ENCODE data around the gene LSS. TPM values are rescaled to one million over a fixed set of nuclear protein-coding genes. Genes with fewer than 3 reads are reported as not detected.

LSS gene
- total RNA-seq, 3 donors from 2014 or later (not counting 1 experiment from before 2014, with no cell fraction given): 59.9 to 82.2 (median 62.7) TPM

DNA sequence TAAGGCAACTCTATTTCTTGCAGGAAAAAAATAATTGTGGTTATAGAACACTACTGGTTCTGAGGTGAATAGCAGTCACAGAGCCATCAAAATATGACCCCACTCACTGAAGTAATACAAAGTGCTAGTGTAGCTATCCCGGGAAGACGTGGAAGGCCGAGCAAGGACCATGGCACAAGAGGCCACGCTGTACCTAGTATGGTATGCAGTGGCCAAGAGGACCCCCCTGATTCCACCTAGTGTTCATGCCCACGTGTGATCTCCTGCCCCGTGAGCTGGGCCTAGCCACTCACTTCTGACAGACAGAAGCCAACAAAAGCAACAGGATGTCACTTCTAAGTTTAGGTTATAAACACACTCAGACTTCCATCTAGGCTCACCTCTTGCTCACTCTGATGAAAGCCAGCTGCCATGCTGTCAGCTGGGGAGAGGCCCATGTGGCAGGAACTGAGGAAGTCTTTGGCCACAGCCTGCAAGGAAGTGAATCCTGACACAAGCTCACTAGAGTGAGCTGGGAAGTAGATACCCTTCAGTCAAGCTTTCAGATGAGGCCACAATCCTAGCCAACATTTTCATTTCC, 21.7 kb upstream of the LSS start:
- Histone ChIP-seq H3K4me3 (ENCODE audit: low read length) (no peak overlapping the region), H3K4me1 (ENCODE audit: control insufficient read depth, insufficient read depth, low read length) (peaks cover 29% of the 10 kb centered on the region), H3K9me3 (ENCODE audit: control insufficient read depth, insufficient read depth, low read length) (no peaks in the 10 kb centered on the region), H3K27ac (ENCODE audit: low read length) (no peak overlapping the region), H3K36me3 (ENCODE audit: control insufficient read depth, insufficient read depth, low read length) (peaks cover 65% of the 10 kb centered on the region), H3K27me3 (ENCODE audit: control insufficient read depth, insufficient read depth, low read length) (no peaks in the 10 kb centered on the region)
- DNase-seq: no peak
- ATAC-seq: no peak
- intact Hi-C loops (cut with micrococcal nuclease): no loop called here
- peaks cover 41 to 47% of the 10 kb centered on the region in 2 donors for H3K4me1 Mint-ChIP-seq
- peak overlapping the region; percentile 47 to 97 for H3K27ac Mint-ChIP-seq
- WGBS (ENCODE audit: insufficient coverage): 87% methylated on average over 6 of the region's 6 CpGs
- TF ChIP-seq, protein P1, sequence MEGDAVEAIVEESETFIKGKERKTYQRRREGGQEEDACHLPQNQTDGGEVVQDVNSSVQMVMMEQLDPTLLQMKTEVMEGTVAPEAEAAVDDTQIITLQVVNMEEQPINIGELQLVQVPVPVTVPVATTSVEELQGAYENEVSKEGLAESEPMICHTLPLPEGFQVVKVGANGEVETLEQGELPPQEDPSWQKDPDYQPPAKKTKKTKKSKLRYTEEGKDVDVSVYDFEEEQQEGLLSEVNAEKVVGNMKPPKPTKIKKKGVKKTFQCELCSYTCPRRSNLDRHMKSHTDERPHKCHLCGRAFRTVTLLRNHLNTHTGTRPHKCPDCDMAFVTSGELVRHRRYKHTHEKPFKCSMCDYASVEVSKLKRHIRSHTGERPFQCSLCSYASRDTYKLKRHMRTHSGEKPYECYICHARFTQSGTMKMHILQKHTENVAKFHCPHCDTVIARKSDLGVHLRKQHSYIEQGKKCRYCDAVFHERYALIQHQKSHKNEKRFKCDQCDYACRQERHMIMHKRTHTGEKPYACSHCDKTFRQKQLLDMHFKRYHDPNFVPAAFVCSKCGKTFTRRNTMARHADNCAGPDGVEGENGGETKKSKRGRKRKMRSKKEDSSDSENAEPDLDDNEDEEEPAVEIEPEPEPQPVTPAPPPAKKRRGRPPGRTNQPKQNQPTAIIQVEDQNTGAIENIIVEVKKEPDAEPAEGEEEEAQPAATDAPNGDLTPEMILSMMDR (IDR thresholded peaks at IDR 0.05): no peak
- peaks cover 29% of the 10 kb centered on the region for H3K36me3 Mint-ChIP-seq
- H3K9me3 Mint-ChIP-seq: no peaks in the 10 kb centered on the region
- H3K27me3 Mint-ChIP-seq (ENCODE audit: low read depth in 2 of 2): no peaks in the 10 kb centered on the region
- H3K4me3 Mint-ChIP-seq: no peak overlapping the region

GRCh38 chr21:46248827-46249226, 20.3 kb upstream of the LSS start:
- H3K4me1 Mint-ChIP-seq: peaks cover 29 to 33% of the 10 kb centered on the region in 2 donors
- intact Hi-C loops (cut with micrococcal nuclease): no loop called here
- Histone ChIP-seq H3K36me3 (ENCODE audit: control insufficient read depth, insufficient read depth, low read length) (peaks cover 67% of the 10 kb centered on the region), H3K4me3 (ENCODE audit: low read length) (no peak overlapping the region), H3K27me3 (ENCODE audit: control insufficient read depth, insufficient read depth, low read length) (no peaks in the 10 kb centered on the region), H3K4me1 (ENCODE audit: control insufficient read depth, insufficient read depth, low read length) (peaks cover 19% of the 10 kb centered on the region), H3K27ac (ENCODE audit: low read length) (no peak overlapping the region), H3K9me3 (ENCODE audit: control insufficient read depth, insufficient read depth, low read length) (no peaks in the 10 kb centered on the region)
- 96% methylated on average over 2 of the region's 2 CpGs for WGBS (ENCODE audit: insufficient coverage)
- H3K36me3 Mint-ChIP-seq: peaks cover 21% of the 10 kb centered on the region
- H3K4me3 Mint-ChIP-seq: no peak overlapping the region
- ATAC-seq: no peak
- H3K27me3 Mint-ChIP-seq (ENCODE audit: low read depth in 2 of 2): no peaks in the 10 kb centered on the region
- H3K27ac Mint-ChIP-seq: peak overlapping the region in 1 of 2 donors; percentile 39
- no peaks in the 10 kb centered on the region for H3K9me3 Mint-ChIP-seq
- no peak for DNase-seq
- TF ChIP-seq, protein P1 (IDR thresholded peaks at IDR 0.05): no peak

DNA sequence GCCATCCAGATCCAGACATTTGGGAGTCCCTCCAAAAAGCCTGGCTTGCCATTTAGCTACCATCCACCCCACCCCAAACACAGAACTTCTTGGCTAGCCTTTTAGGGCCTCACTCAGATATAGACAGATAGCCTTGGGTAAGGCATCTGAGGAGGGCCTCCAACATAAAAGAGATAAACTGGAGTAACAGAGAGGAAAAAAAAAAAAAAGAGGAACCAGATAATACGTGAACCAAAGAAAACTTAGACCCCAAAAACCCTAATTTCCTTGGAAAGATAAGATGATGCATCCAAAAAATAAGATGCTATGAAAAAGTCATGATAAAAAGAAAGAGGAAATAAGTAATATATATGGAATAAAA, 19.8 kb upstream of the LSS start:
- WGBS (ENCODE audit: insufficient coverage): no CpG with 5 or more reads among the region's 1 CpG
- Histone ChIP-seq H3K27ac (ENCODE audit: low read length) (no peak overlapping the region), H3K4me1 (ENCODE audit: control insufficient read depth, insufficient read depth, low read length) (peaks cover 15% of the 10 kb centered on the region), H3K4me3 (ENCODE audit: low read length) (no peak overlapping the region), H3K36me3 (ENCODE audit: control insufficient read depth, insufficient read depth, low read length) (peaks cover 71% of the 10 kb centered on the region), H3K27me3 (ENCODE audit: control insufficient read depth, insufficient read depth, low read length) (no peaks in the 10 kb centered on the region), H3K9me3 (ENCODE audit: control insufficient read depth, insufficient read depth, low read length) (no peaks in the 10 kb centered on the region)
- no peak for ATAC-seq
- intact Hi-C loops (cut with micrococcal nuclease): no loop called here
- Mint-ChIP-seq H3K27ac (peak overlapping the region in 1 of 2 donors; percentile 39), H3K27me3 (ENCODE audit: low read depth in 2 of 2) (no peaks in the 10 kb centered on the region), H3K36me3 (peaks cover 22% of the 10 kb centered on the region), H3K4me1 (peaks cover 27 to 28% of the 10 kb centered on the region in 2 donors), H3K4me3 (no peak overlapping the region), H3K9me3 (no peaks in the 10 kb centered on the region)
- TF ChIP-seq, protein P1 (IDR thresholded peaks at IDR 0.05): no peak
- no peak for DNase-seq

All from natural killer cell (primary cell).